H9 (cell line): ENCODE measurements around the gene ZG16. TPM values are rescaled to one million over a fixed set of nuclear protein-coding genes. Genes with fewer than 3 reads are reported as not detected.

Source experiments
- DNase-seq: peaks from one replicate; pipeline ENCODE4 v3.0.0-alpha.2; 2017
- H2AFZ ChIP-seq: one replicate; pipeline ENCODE4 v1.6.1; 2013; ENCODE audit warnings: mild to moderate bottlenecking, low read length, control low read depth, moderate library complexity
- H2AK5ac ChIP-seq: 2 replicates; pipeline ENCODE4 v1.6.1; 2013; ENCODE audit warnings: low read length, control low read depth, mixed read lengths; ENCODE audit not compliant: insufficient read length
- H2BK120ac ChIP-seq: one replicate; pipeline ENCODE4 v1.6.1; 2013; ENCODE audit warnings: low read depth, mild to moderate bottlenecking, low read length, control low read depth, inconsistent platforms; ENCODE audit not compliant: poor library complexity, severe bottlenecking
- H2BK12ac ChIP-seq: 2 replicates; pipeline ENCODE4 v1.6.1; 2013; ENCODE audit warnings: low read length, control low read depth, mixed read lengths, low read depth; ENCODE audit not compliant: insufficient read length
- H2BK15ac ChIP-seq: 2 replicates; pipeline ENCODE4 v1.6.1; 2013; ENCODE audit warnings: low read depth, low read length, control low read depth
- H2BK20ac ChIP-seq: one replicate; pipeline ENCODE4 v1.6.1; 2013; ENCODE audit warnings: low read depth, mild to moderate bottlenecking, low read length, control low read depth, inconsistent platforms; ENCODE audit not compliant: poor library complexity, severe bottlenecking
- H2BK5ac ChIP-seq: 2 replicates; pipeline ENCODE4 v1.6.1; 2013; ENCODE audit warnings: low read length, control low read depth, mixed read lengths; ENCODE audit not compliant: insufficient read length
- H3K14ac ChIP-seq: 2 replicates; pipeline ENCODE4 v1.6.1; 2013; ENCODE audit warnings: low read length, control low read depth; ENCODE audit not compliant: insufficient read depth
- H3K18ac ChIP-seq: 2 replicates; pipeline ENCODE4 v1.6.1; 2013; ENCODE audit warnings: low read depth, mild to moderate bottlenecking, mixed read lengths, low read length, control low read depth; ENCODE audit not compliant: insufficient read length
- H3K23ac ChIP-seq: 2 replicates; pipeline ENCODE4 v1.6.1; 2013; ENCODE audit warnings: low read length, control low read depth, mixed read lengths, low read depth; ENCODE audit not compliant: insufficient read length
- H3K23me2 ChIP-seq: 2 replicates; pipeline ENCODE4 v1.6.1; 2013; ENCODE audit warnings: low read depth, mild to moderate bottlenecking, mixed read lengths, low read length, control low read depth; ENCODE audit not compliant: insufficient read length, poor library complexity, severe bottlenecking
- H3K27ac ChIP-seq: 2 replicates; pipeline ENCODE4 v1.5.1; 2013; ENCODE audit warnings: low read length, control low read depth, mixed read lengths, low read depth; ENCODE audit not compliant: insufficient read length
- H3K27me3 ChIP-seq: 2 replicates; pipeline ENCODE4 v1.6.1; 2013; ENCODE audit warnings: low read length, control low read depth, inconsistent platforms; ENCODE audit not compliant: insufficient read depth
- H3K4ac ChIP-seq: 2 replicates; pipeline ENCODE4 v1.6.1; 2013; ENCODE audit warnings: low read depth, mild to moderate bottlenecking, control low read depth, inconsistent platforms, low read length, moderate library complexity
- H3K4me1 ChIP-seq: 2 replicates; pipeline ENCODE4 v1.6.1; 2013; ENCODE audit warnings: low read length, control low read depth, inconsistent platforms; ENCODE audit not compliant: insufficient read depth
- H3K4me2 ChIP-seq: 2 replicates; pipeline ENCODE4 v1.6.1; 2013; ENCODE audit warnings: low read length, control low read depth, mixed read lengths; ENCODE audit not compliant: insufficient read length, insufficient read depth
- H3K56ac ChIP-seq: 2 replicates; pipeline ENCODE4 v1.6.1; 2013; ENCODE audit warnings: low read depth, mild to moderate bottlenecking, mixed read lengths, low read length, control low read depth; ENCODE audit not compliant: insufficient read length
- H3K79me1 ChIP-seq: 2 replicates; pipeline ENCODE4 v1.6.1; 2013; ENCODE audit warnings: low read depth, mild to moderate bottlenecking, moderate library complexity, low read length, control low read depth, inconsistent platforms; ENCODE audit not compliant: insufficient read depth, poor library complexity, severe bottlenecking
- H3K79me2 ChIP-seq: 2 replicates; pipeline ENCODE4 v1.6.1; 2013; ENCODE audit warnings: low read length, control low read depth, inconsistent platforms; ENCODE audit not compliant: insufficient read depth
- H3K9ac ChIP-seq: 2 replicates; pipeline ENCODE4 v1.6.1; 2013; ENCODE audit warnings: low read length, control low read depth, mixed read lengths; ENCODE audit not compliant: insufficient read length; ENCODE audit errors: extremely low read depth
- H3K9me3 ChIP-seq: one replicate; pipeline ENCODE4 v1.6.1; 2013; ENCODE audit warnings: low read depth, low read length, inconsistent platforms; ENCODE audit not compliant: control insufficient read depth
- H3T11ph ChIP-seq: one replicate; pipeline ENCODE4 v1.6.1; 2013; ENCODE audit warnings: mild to moderate bottlenecking, low read length, control low read depth, inconsistent platforms
- H4K20me1 ChIP-seq: one replicate; pipeline ENCODE4 v1.6.1; 2013; ENCODE audit not compliant: control insufficient read depth, insufficient read length, insufficient read depth
- H4K5ac ChIP-seq: 2 replicates; pipeline ENCODE4 v1.6.1; 2013; ENCODE audit warnings: low read depth, mild to moderate bottlenecking, mixed read lengths, low read length, control low read depth; ENCODE audit not compliant: insufficient read length
- H4K8ac ChIP-seq: replicated peaks from 2 replicates; pipeline ENCODE4 v1.6.1; 2013; ENCODE audit warnings: low read length, control low read depth, mixed read lengths, low read depth; ENCODE audit not compliant: insufficient read length
- H4K91ac ChIP-seq: 2 replicates; pipeline ENCODE4 v1.6.1; 2013; ENCODE audit warnings: low read depth, mild to moderate bottlenecking, moderate library complexity, mixed read lengths, low read length, control low read depth; ENCODE audit not compliant: insufficient read length
- H3K27ac Mint-ChIP-seq, 3 experiments: 2 replicates in 2 of 3; 3 replicates in 1 of 3; pipeline ENCODE4 v1.8.0; 2020 to 2021; ENCODE audit warnings: mixed read lengths in 3 of 3, mild to moderate bottlenecking in 1 of 3, moderate library complexity in 1 of 3
- H3K27me3 Mint-ChIP-seq: 2 replicates; pipeline ENCODE4 v1.8.0; 2021; ENCODE audit warnings: low read depth, mild to moderate bottlenecking, moderate library complexity, mixed read lengths
- H3K36me3 Mint-ChIP-seq, 3 experiments: 2 replicates in 2 of 3; 3 replicates in 1 of 3; pipeline ENCODE4 v1.8.0; 2020 to 2021; ENCODE audit warnings: low read depth in 3 of 3, mixed read lengths in 3 of 3; ENCODE audit not compliant: insufficient read depth in 1 of 3
- H3K4me1 Mint-ChIP-seq, 2 experiments: 2 replicates each; pipeline ENCODE4 v1.8.0; 2020; ENCODE audit warnings: mixed read lengths in 2 of 2
- H3K4me3 Mint-ChIP-seq, 2 experiments: 2 replicates in 1 of 2; 3 replicates in 1 of 2; pipeline ENCODE4 v1.8.0; 2020 to 2021; ENCODE audit warnings: mild to moderate bottlenecking in 2 of 2, mixed read lengths in 2 of 2, moderate library complexity in 1 of 2
- H3K9me3 Mint-ChIP-seq, 2 experiments: 2 replicates in 1 of 2; 3 replicates in 1 of 2; pipeline ENCODE4 v1.8.0; 2020; ENCODE audit warnings: mild to moderate bottlenecking in 2 of 2, mixed read lengths in 2 of 2, moderate library complexity in 1 of 2
- CTCF ChIP-seq: fragments of 200-600 bp; sonication (generic); conservative IDR thresholded peaks from 3 replicates; pipeline ENCODE4 v1.8.0; 2021; ENCODE audit warnings: antibody characterized with exemption, mild to moderate bottlenecking
- WGBS: extraction: QIAGEN DNeasy Blood & Tissue Kit; methylation state at CpG from one replicate; pipeline ENCODE4 v1.1.7; 2013; ENCODE audit warnings: missing lambda C conversion rate, low lambda C conversion rate, mixed read lengths; ENCODE audit not compliant: insufficient read length; ENCODE audit errors: extremely low coverage; 5-methylcytosine and 5-hydroxymethylcytosine counted together
- total RNA-seq: library from RNA; stranded (reverse); gene quantifications from 2 replicates; pipeline ENCODE4 v1.2.1, GENCODE V29; 2021

ZG16 gene
- total RNA-seq, 1 experiment from 2014 or later, result not detected

GRCh38 chr16:29804455-29805231, 26.6 kb downstream of the ZG16 start:
- H2AFZ ChIP-seq, result no peak overlapping the region
- peaks cover 2% of the 10 kb centered on the region; the same call in 1 of the 2 replicates for H3K79me2 ChIP-seq
- H3K9me3 ChIP-seq, result no peaks in the 10 kb centered on the region
- H2AK5ac ChIP-seq, result no peak overlapping the region
- TF ChIP-seq CTCF, result no peak
- H4K8ac ChIP-seq, result no peak overlapping the region
- peak overlapping the region; percentile 100 for H3K27ac Mint-ChIP-seq
- peak overlapping the region; percentile 50 for H3K18ac ChIP-seq
- H3K9ac ChIP-seq, result peak overlapping the region; percentile 67
- DNase-seq, result no peak
- peak overlapping the region; percentile 93 to 98 for H3K4me3 Mint-ChIP-seq
- H2BK15ac ChIP-seq, result no peak overlapping the region
- no CpG with 5 or more reads among the region's 26 CpGs for WGBS
- no peak overlapping the region for H3K56ac ChIP-seq
- peaks cover 1% of the 10 kb centered on the region for H3K27me3 Mint-ChIP-seq
- H4K5ac ChIP-seq, result no peak overlapping the region
- no peaks in the 10 kb centered on the region; a peak in 1 of 5 replicates for H3K9me3 Mint-ChIP-seq
- H2BK20ac ChIP-seq, result no peak overlapping the region
- H3T11ph ChIP-seq, result no peak overlapping the region
- H3K23me2 ChIP-seq, result peaks cover 19% of the 10 kb centered on the region
- H3K36me3 Mint-ChIP-seq, result peaks cover 30 to 69% (median 51%) of the 10 kb centered on the region in 3 experiments
- peak overlapping the region; percentile 10; the same call in 1 of the 2 replicates for H3K14ac ChIP-seq
- H3K27ac ChIP-seq, result no peak overlapping the region
- H4K91ac ChIP-seq, result no peak overlapping the region
- no peak overlapping the region for H3K23ac ChIP-seq
- H2BK120ac ChIP-seq, result no peak overlapping the region
- no peaks in the 10 kb centered on the region for H4K20me1 ChIP-seq
- no peaks in the 10 kb centered on the region for H3K27me3 ChIP-seq
- H3K4ac ChIP-seq, result no peak overlapping the region
- H3K79me1 ChIP-seq, result no peaks in the 10 kb centered on the region
- H3K4me1 ChIP-seq, result no peaks in the 10 kb centered on the region; the same call in 1 of the 2 replicates
- peaks cover 29 to 45% of the 10 kb centered on the region in 2 experiments for H3K4me1 Mint-ChIP-seq
- H2BK5ac ChIP-seq, result no peak overlapping the region
- no peak overlapping the region for H2BK12ac ChIP-seq
- H3K4me2 ChIP-seq, result peak overlapping the region; percentile 48
